GOT3 (cell line): ENCODE measurements around the gene SYNGR4.
A peak's percentile ranks its signal among the peaks of the same experiment; 100 is the strongest.

Source experiments
- DNase-seq: peaks from one replicate; lab custom pipeline; 2025; ENCODE audit warnings: mixed read lengths; lab: John Stamatoyannopoulos, UW

Gene SYNGR4

DNA sequence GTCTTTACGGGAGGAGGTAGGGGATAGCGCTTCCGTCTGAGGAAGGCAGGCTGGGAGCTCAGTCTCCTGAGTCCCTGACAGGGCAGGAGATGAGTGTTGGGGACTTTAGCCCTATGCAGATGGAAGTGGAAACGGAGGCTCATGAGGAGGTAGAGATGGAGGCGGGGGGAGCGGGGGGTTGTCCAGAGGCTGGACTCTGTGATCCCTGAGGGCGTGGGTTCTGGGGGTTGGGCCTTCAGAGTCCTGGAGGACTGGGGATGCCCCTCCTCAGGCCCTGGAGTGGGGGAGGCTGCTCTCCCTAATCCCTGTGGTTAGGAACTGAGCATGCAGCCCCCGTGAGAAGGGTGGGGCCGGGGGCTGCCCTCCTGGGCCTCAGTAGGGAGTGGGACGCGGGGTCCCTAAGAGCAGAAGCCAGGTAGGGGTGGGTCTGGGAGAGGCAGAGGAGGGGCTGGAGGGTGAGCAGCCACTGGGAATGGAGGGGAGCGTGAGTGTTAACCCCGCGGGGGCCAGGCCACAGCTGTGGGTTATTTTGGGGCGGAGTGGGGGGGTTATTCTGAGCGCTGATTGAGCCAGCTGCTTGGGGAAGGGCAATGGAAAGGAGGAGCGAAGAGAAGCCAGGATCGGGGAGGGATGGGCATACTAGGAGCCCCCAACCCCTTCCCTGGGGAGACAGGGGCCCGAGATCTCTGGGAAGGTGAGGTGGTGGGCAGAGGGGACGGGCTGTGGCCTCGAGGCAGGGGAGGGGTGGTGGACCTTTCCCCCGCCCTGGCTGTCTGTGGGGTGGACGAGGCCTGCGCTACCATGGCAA, 32.1 kb downstream of the SYNGR4 start:
- DNase-seq, result no peak

- no peak for DNase-seq
Measured at GRCh38 chr19:48396824-48397176, 32.6 kb downstream of the SYNGR4 start.

DNA sequence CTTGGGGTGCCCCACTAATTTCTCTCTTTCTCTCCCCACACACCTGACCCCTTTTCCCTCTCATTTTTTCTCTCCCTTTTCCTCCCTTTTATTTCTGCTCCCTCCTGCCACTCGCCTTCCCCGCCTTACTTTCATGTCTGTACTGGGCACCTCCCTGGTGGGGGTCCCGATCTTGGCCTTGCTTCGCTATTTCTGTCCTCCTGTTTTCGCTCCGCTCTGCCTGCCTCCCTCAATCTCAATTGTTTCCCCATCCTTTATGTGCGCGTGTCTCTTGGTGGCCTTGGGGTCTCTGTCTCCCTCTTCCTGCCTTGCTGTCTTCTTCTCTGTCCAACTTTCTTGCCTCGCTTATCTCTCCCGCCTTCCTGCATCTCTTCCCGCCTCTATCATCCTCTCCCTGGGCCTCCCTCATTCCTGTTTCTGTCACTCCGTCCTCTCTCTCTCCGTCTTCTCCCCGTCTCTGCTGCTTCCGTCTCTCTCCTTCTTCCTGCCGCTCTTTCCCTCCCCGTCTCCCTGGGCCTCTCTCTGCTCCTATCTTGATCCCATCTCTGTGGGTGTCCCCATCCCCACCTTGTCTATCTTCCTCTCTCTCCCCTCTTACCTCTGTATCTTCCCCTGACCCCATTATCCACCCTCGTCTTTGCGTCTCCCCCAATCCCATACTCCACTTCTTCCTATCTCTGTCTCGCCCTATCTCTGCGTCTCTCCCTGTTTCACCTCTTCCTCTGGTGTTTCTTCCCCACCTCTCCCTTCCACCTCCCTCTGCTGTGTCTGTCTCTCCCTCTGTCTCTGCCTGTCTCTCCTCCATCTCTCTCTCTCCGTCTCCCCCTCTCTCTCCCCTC, 33.3 kb downstream of the SYNGR4 start:
- no peak for DNase-seq

GRCh38 chr19:48398102-48398374, 33.9 kb downstream of the SYNGR4 start:
- DNase-seq, result no peak

- DNase-seq, result no peak
Measured at GRCh38 chr19:48398375-48399235, 34.4 kb downstream of the SYNGR4 start.

DNA sequence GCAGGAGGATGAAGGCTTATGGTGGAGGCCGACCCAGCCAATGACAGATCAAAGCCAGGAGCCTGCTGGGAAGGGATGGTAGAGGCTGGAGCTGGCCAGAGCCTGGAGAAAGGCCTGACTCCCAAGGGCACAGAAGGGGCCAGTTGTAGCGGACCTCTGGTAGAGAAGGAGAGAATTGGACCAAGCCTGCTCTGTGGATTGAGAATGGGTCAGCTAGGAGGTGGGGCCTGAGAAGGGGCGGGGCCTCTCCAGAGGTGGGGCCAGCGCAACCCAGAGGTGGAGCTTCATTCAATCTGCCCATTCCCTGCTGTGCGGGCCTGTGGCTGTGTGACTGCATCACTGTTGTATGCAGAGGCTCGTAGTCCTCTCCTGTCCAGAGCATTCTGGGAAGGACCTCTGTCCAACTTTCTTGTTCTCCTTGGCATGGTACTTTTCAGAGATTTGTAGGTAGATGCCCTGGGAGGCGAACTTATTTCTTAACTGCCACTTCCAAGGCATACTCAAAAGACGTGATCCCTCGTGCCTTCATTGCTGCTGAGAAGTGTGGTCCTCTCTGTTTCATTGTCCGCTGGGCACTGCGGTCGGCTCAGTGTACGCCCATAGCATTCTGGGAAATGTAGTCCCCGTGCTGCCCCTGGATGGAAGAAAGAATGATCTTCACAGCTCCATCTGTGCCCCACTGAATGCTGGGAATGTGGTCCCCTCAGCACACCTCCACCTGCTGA, 36.0 kb downstream of the SYNGR4 start:
- peak; percentile 38 for DNase-seq

GRCh38 chr19:48401287-48401686, 37.1 kb downstream of the SYNGR4 start:
- DNase-seq, result no peak

- DNase-seq, result no peak
Measured at GRCh38 chr19:48403606-48404005, 39.4 kb downstream of the SYNGR4 start.

- no peak for DNase-seq
Measured at GRCh38 chr19:48405010-48405659, 41.0 kb downstream of the SYNGR4 start.

DNA sequence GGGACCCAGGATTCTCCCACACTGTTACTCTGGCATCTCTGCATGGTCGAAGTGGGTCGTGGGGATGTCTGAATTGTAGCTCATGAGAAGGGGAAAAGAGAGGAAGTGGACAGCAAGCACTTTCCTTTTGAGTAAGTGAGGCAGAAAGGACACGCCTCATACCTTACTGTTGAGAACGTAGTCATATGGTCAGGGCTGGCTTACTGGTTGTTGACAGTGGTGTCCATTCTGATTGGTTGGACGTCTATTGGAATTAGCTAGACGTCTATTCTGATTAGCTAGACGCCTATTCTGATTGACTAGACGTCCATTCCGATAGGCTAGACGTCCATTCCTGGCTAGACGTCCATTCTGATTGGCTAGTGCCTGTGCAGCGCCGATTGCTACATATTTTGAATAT, 41.7 kb downstream of the SYNGR4 start:
- DNase-seq, result no peak

GRCh38 chr19:48413879-48414587, 49.9 kb downstream of the SYNGR4 start:
- no peak for DNase-seq

DNA sequence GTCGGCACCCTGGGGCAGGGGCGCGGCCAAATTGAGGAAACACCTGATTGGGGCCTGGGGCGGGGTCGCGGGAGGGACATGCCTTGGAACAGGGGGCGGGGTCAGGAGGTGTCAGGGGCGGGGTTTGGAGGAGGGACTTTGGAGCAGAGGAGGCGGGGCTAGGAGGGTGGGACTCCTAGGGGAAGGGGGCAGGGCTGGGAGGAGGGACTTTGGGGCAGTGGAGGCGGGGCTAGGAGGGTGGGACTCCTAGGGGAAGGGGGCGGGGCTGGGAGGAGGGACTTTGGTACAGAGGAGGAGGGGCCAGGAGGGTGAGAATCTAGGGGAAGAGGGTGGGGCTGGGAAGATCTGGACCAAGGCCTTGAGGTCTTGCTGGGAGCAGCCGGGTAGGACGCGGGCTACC, 51.2 kb downstream of the SYNGR4 start:
- no peak for DNase-seq

DNA sequence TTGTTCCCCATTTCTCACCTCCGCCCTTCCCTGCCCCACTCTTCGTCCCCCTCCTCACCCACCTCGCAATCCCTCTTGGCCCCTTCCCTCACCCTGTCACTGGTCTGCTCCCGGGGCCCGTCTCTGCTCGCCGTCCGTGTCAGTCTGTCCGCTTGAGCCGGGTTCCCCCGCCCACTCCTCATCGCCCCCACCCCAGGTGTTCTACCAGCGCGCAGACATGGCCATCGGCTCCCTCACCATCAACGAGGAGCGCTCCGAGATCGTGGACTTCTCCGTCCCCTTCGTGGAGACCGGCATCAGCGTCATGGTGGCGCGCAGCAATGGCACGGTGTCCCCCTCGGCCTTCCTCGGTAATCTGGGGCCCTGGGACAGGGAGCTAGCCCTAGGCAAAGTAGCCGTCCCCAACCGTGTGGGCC, 51.6 kb downstream of the SYNGR4 start:
- DNase-seq, result no peak

DNA sequence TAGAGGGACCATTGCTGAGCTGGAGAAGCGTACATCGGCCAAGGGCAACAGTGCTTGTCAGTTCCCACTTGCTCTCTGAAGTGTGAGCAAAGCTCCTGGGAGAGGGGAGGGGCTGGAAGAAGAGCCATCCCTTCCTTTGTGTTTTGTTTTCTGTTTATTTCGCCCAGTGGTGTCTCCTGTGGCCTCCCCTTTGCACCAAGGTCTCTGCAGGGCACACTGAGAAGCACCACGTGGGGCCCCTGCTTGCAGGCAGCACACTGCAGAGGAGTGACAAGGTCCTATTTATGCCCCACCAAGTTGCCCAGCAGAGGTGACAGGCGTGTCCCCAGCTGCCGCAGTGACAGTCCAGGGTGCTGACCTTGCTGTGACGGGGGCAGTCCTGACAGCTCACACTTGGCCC, 53.3 kb downstream of the SYNGR4 start:
- no peak for DNase-seq

GRCh38 chr19:48418317-48419064, 54.3 kb downstream of the SYNGR4 start:
- no peak for DNase-seq

DNA sequence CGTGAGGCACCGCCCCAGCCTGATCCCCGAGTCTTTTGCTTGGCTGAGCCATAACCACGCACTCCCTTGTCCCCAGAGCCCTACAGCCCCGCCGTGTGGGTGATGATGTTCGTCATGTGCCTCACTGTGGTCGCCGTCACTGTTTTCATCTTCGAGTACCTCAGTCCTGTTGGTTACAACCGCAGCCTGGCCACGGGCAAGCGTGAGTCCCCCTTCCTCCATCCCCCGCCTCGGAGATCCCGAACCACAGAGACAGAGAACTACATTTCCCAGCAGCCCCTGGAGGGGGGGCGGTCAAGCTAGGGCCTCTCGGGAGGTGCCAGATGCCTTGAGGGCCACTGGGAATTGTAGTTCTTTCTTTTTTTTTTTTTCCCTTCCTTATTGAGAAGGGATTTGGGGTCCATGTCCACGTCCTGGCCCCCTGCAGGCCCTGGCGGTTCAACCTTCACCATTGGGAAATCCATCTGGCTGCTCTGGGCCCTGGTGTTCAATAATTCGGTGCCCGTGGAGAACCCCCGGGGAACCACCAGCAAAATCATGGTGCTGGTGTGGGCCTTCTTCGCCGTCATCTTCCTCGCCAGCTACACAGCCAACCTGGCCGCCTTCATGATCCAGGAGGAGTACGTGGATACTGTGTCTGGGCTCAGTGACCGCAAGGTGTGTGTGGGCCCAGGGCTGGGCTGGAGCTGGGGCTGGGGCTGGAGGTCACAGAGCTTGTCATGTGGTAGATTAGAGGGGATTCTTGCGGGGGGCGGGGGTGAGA, 55.2 kb downstream of the SYNGR4 start:
- DNase-seq, result no peak

DNA sequence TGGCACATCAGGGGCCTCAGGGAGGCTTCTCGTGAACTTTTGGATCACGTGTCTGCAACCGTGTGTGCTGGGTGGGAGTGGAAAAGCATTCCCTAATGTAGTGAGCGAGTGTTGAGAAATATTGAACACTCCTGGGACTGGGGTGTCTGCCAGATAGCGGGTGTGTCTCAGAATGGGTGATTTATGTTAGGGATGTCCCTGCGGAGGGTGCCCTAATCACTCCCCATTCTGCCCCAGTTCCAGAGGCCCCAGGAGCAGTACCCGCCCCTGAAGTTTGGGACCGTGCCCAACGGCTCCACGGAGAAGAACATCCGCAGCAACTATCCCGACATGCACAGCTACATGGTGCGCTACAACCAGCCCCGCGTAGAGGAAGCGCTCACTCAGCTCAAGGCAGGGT, 57.4 kb downstream of the SYNGR4 start:
- no peak for DNase-seq

- DNase-seq, result no peak
Measured at GRCh38 chr19:48424694-48425219, 60.6 kb downstream of the SYNGR4 start.
